ENCODE measurements around the gene REEP2. TPM values are rescaled to one million over a fixed set of nuclear protein-coding genes. Genes with fewer than 3 reads are reported as not detected.

REEP2 gene
- total RNA-seq, 3 donors from 2014 or later (not counting 1 experiment from before 2014, with no cell fraction given): 0.28 to 0.79 (median 0.66) TPM

DNA sequence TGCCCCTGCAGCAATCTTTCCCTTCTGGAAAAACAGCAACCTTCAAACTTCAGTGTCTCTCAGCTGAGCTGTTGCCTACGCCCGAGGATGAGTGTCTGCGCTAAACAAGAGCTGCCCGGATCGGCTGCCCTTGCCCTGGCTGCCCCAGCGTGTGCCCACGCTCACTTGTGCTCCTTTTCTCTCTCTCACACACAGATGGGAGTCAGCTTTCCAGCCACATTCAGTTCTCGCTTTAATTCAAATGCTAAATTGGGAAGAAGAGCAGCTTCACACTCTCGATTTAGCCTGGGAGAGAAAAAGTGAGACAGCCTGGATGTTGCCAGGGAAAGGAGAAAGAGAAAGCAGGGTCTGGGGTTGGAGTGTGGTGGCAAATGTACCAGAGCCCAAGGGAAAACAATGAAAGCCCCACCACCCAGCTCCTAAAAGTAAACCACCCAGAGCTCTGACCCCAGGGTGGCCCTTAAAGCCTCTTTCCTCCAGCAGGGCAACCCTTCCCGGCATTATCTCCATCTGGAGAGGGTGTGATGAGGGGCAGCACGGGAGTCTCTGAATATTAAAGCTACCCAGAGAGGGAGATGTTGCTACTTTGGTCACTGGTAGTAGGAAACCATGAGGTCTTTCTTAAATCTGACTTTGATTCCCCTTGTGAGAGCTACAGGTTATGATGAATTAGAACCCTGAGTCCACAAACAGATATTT is 16.5 kb downstream of the REEP2 start:
- intact Hi-C loops (cut with micrococcal nuclease): no loop called here
- DNase-seq (no peak), ATAC-seq (no peak)
- peaks cover 22 to 35% of the 10 kb centered on the region in 2 donors for H3K4me1 Mint-ChIP-seq
- no peaks in the 10 kb centered on the region for H3K27me3 Mint-ChIP-seq (ENCODE audit: low read depth in 2 of 2)
- H3K9me3 ChIP-seq (ENCODE audit: control insufficient read depth, insufficient read depth, low read length): no peaks in the 10 kb centered on the region
- 89% methylated on average over 11 of the region's 11 CpGs for WGBS (ENCODE audit: insufficient coverage)
- no peak overlapping the region for H3K4me3 Mint-ChIP-seq
- no peaks in the 10 kb centered on the region for H3K27me3 ChIP-seq (ENCODE audit: control insufficient read depth, insufficient read depth, low read length)
- peaks cover 28% of the 10 kb centered on the region for H3K4me1 ChIP-seq (ENCODE audit: control insufficient read depth, insufficient read depth, low read length)
- H3K4me3 ChIP-seq (ENCODE audit: low read length): no peak overlapping the region
- TF ChIP-seq, protein P1, sequence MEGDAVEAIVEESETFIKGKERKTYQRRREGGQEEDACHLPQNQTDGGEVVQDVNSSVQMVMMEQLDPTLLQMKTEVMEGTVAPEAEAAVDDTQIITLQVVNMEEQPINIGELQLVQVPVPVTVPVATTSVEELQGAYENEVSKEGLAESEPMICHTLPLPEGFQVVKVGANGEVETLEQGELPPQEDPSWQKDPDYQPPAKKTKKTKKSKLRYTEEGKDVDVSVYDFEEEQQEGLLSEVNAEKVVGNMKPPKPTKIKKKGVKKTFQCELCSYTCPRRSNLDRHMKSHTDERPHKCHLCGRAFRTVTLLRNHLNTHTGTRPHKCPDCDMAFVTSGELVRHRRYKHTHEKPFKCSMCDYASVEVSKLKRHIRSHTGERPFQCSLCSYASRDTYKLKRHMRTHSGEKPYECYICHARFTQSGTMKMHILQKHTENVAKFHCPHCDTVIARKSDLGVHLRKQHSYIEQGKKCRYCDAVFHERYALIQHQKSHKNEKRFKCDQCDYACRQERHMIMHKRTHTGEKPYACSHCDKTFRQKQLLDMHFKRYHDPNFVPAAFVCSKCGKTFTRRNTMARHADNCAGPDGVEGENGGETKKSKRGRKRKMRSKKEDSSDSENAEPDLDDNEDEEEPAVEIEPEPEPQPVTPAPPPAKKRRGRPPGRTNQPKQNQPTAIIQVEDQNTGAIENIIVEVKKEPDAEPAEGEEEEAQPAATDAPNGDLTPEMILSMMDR (IDR thresholded peaks at IDR 0.05): no peak
- no peaks in the 10 kb centered on the region for H3K36me3 ChIP-seq (ENCODE audit: control insufficient read depth, insufficient read depth, low read length)
- no peaks in the 10 kb centered on the region for H3K36me3 Mint-ChIP-seq
- H3K27ac ChIP-seq (ENCODE audit: low read length): no peak overlapping the region
- peak overlapping the region in 1 of 2 donors; percentile 22 for H3K27ac Mint-ChIP-seq
- H3K9me3 Mint-ChIP-seq: no peaks in the 10 kb centered on the region

DNA sequence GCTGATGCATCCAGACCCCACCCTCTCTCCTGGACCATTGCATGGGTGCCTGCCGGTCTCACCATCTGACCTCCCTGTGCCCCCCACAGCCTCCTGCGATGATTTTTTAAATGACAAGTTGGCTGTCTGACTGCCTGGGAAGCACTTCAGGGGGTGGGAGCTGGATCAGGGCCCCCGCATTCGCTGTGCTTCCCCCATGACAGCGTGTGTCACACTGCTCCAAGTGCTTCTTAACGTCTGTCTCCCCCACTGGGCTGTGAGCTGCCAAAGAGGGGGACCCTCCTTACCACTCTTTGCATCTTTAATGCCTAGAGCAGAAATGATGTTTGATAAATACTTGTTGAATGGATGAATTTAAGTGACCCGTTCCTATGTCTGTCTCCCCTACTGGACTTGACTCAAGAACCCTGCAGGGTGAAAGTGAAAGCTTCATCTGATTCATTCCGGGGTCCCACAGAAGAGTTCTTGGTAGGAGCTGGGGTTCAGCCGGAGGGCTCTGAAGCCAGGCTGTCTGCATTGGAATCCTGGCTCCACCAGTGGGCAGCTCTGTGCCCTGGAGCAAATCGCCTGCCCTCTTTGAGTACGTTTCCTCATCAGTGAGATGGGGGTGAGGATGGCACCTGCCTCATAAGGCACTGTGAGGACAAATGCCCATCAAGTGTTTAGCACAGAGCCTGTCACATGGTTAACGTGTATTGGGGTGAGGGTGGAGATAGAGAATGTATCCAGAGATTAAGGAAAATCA is 18.8 kb downstream of the REEP2 start:
- peak overlapping the region; percentile 98 for H3K27ac Mint-ChIP-seq
- H3K4me1 Mint-ChIP-seq: peaks cover 34 to 46% of the 10 kb centered on the region in 2 donors
- H3K4me3 Mint-ChIP-seq: peak overlapping the region; percentile 57

DNA sequence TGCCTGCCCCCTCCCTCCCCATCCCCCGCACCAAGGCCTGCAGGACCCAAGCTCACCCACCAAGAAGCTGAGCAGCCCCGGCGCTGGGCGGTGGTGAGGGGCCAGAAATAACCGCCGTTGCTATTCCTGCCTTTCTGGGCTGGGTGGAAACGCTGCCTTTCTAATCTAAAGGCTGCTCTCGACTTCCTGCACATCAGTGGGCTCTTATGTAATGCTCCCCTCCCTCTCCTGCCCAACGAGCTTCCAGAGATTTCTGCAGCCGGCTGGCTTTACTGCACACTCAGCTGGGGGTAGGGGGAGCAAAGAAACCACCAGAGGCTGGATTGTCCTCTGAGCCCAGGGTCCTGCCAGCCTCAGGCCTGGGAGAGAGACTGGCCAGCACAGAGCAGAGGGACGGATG is 19.5 kb downstream of the REEP2 start:
- intact Hi-C loops (cut with micrococcal nuclease): no loop called here
- H3K36me3 Mint-ChIP-seq: no peaks in the 10 kb centered on the region
- no peaks in the 10 kb centered on the region for H3K9me3 Mint-ChIP-seq
- peak overlapping the region; percentile 98 for H3K27ac Mint-ChIP-seq
- WGBS (ENCODE audit: insufficient coverage): 52% methylated on average over 10 of the region's 11 CpGs
- Histone ChIP-seq H3K4me1 (ENCODE audit: control insufficient read depth, insufficient read depth, low read length) (peaks cover 37% of the 10 kb centered on the region), H3K27me3 (ENCODE audit: control insufficient read depth, insufficient read depth, low read length) (no peaks in the 10 kb centered on the region), H3K4me3 (ENCODE audit: low read length) (no peak overlapping the region), H3K36me3 (ENCODE audit: control insufficient read depth, insufficient read depth, low read length) (no peaks in the 10 kb centered on the region), H3K27ac (ENCODE audit: low read length) (peak overlapping the region; percentile 70), H3K9me3 (ENCODE audit: control insufficient read depth, insufficient read depth, low read length) (no peaks in the 10 kb centered on the region)
- ATAC-seq: no peak
- peaks cover 34 to 46% of the 10 kb centered on the region in 2 donors for H3K4me1 Mint-ChIP-seq
- H3K4me3 Mint-ChIP-seq: no peak overlapping the region
- TF ChIP-seq, protein P1 (IDR thresholded peaks at IDR 0.05): no peak
- no peaks in the 10 kb centered on the region for H3K27me3 Mint-ChIP-seq (ENCODE audit: low read depth in 2 of 2)
- DNase-seq: no peak

More for the DNA sequence above, 18.8 kb downstream of the REEP2 start:
- TF ChIP-seq, protein P1 (IDR thresholded peaks at IDR 0.05): no peak
- Histone ChIP-seq H3K27ac (ENCODE audit: low read length) (no peak overlapping the region), H3K4me3 (ENCODE audit: low read length) (no peak overlapping the region), H3K27me3 (ENCODE audit: control insufficient read depth, insufficient read depth, low read length) (no peaks in the 10 kb centered on the region), H3K4me1 (ENCODE audit: control insufficient read depth, insufficient read depth, low read length) (peaks cover 32% of the 10 kb centered on the region), H3K36me3 (ENCODE audit: control insufficient read depth, insufficient read depth, low read length) (no peaks in the 10 kb centered on the region), H3K9me3 (ENCODE audit: control insufficient read depth, insufficient read depth, low read length) (no peaks in the 10 kb centered on the region)
- Mint-ChIP-seq H3K27me3 (ENCODE audit: low read depth in 2 of 2) (no peaks in the 10 kb centered on the region), H3K9me3 (no peaks in the 10 kb centered on the region), H3K36me3 (no peaks in the 10 kb centered on the region)
- ATAC-seq (no peak), DNase-seq (no peak)
- intact Hi-C loops (cut with micrococcal nuclease): no loop called here
- WGBS (ENCODE audit: insufficient coverage): 82% methylated on average over 12 of the region's 12 CpGs

All from natural killer cell (primary cell).